ENCODE data around the gene AIP.

GRCh38 chr11:67497656-67498291, 14.9 kb downstream of the AIP start:
- TF ChIP-seq POLR2AphosphoS5 (IDR thresholded peaks at IDR 0.05; ENCODE audit: low read depth, low read length) (no peak), CTCF (IDR thresholded peaks at IDR 0.05) (no peak), REST (IDR thresholded peaks at IDR 0.05; ENCODE audit: insufficient read depth in 1 of 2, low read depth in 2 of 2, low read length in 1 of 2) (no peak), SIN3A (IDR thresholded peaks at IDR 0.05; ENCODE audit: borderline replicate concordance, insufficient read depth, low read depth, low read length) (no peak), TCF7L2 (IDR thresholded peaks at IDR 0.05; ENCODE audit: low read depth, low read length) (no peak)

Data from Panc1 (cell line).